CD14-positive monocyte (primary cell): Measurements from ENCODE around the gene LGALS1. TPM values are rescaled to one million over a fixed set of nuclear protein-coding genes. Genes with fewer than 3 reads are reported as not detected.

Experiments used
- DNase-seq, 3 donors: peaks; one replicate each; pipeline ENCODE4 v3.0.0-alpha.2; 2011 to 2022
- H2AFZ ChIP-seq: 2 replicates; pipeline ENCODE4 v1.6.0; 2012; ENCODE audit warnings: mild to moderate bottlenecking, low read depth, low read length, inconsistent platforms; ENCODE audit not compliant: insufficient read depth, poor library complexity, severe bottlenecking
- H3K27ac ChIP-seq, 2 donors: 1 replicate in 1 of 2; 2 replicates in 1 of 2; pipeline ENCODE4 v1.5.1; 2012 to 2013; ENCODE audit warnings: low read length in 2 of 2, control low read depth in 1 of 2, inconsistent platforms in 1 of 2, low read depth in 1 of 2, mild to moderate bottlenecking in 1 of 2
- H3K27me3 ChIP-seq, 2 donors: one replicate each; pipeline versions ENCODE4 v1.6.0 to v1.6.1; 2011 to 2013; ENCODE audit warnings: low read length in 2 of 2; ENCODE audit not compliant: control insufficient read depth in 2 of 2, insufficient read depth in 2 of 2
- H3K36me3 ChIP-seq, 2 donors: replicated peaks in 1 of 2; 1 replicate in 1 of 2; 2 replicates in 1 of 2; pipeline versions ENCODE4 v1.5.1 to v1.6.1; 2012 to 2013; ENCODE audit warnings: low read length in 2 of 2, control low read depth in 1 of 2, inconsistent platforms in 1 of 2, mild to moderate bottlenecking in 1 of 2; ENCODE audit not compliant: insufficient read depth in 2 of 2, control insufficient read depth in 1 of 2
- H3K4me1 ChIP-seq, 2 donors: 1 replicate in 1 of 2; 2 replicates in 1 of 2; pipeline versions ENCODE4 v1.5.1 to v1.6.1; 2012 to 2013; ENCODE audit warnings: low read length in 2 of 2, control low read depth in 1 of 2, inconsistent platforms in 1 of 2, mild to moderate bottlenecking in 1 of 2, moderate library complexity in 1 of 2; ENCODE audit not compliant: insufficient read depth in 2 of 2, control insufficient read depth in 1 of 2
- H3K4me2 ChIP-seq: replicated peaks from 2 replicates; pipeline ENCODE3; 2012; ENCODE audit warnings: low read length, moderate library complexity, mild to moderate bottlenecking; ENCODE audit not compliant: poor library complexity, severe bottlenecking; ENCODE audit errors: extremely low read depth
- H3K4me3 ChIP-seq, 3 experiments: fragments of 200-600 bp in 1 of 3; sonication (generic) in 1 of 3; replicated peaks in 1 of 3; 1 replicate in 2 of 3; 2 replicates in 1 of 3; pipeline ENCODE4 v1.5.1; 2011 to 2013; ENCODE audit warnings: low read length in 3 of 3, mild to moderate bottlenecking in 3 of 3, control low read depth in 2 of 3, low read depth in 2 of 3, inconsistent platforms in 1 of 3, moderate library complexity in 1 of 3
- H3K79me2 ChIP-seq: 2 replicates; pipeline ENCODE4 v1.6.0; 2012; ENCODE audit warnings: mild to moderate bottlenecking, control low read depth, inconsistent platforms, low read length, moderate library complexity; ENCODE audit not compliant: insufficient read depth
- H3K9ac ChIP-seq: 2 replicates; pipeline ENCODE4 v1.6.0; 2017; ENCODE audit warnings: low read length, mild to moderate bottlenecking; ENCODE audit not compliant: insufficient read depth, poor library complexity, severe bottlenecking
- H3K9me3 ChIP-seq, 2 donors: replicated peaks in 1 of 2; 1 replicate in 1 of 2; 2 replicates in 1 of 2; pipeline versions ENCODE4 v1.5.1 to v1.6.1; 2012 to 2013; ENCODE audit warnings: low read length in 2 of 2, control low read depth in 1 of 2; ENCODE audit not compliant: control insufficient read depth in 1 of 2, insufficient read depth in 1 of 2
- H4K20me1 ChIP-seq: 2 replicates; pipeline ENCODE4 v1.6.0; 2012; ENCODE audit warnings: mild to moderate bottlenecking, low read length, control low read depth, moderate library complexity; ENCODE audit not compliant: insufficient read depth
- H3K27ac Mint-ChIP-seq, 7 donors: one replicate each; pipeline ENCODE4 v1.8.0; 2020; ENCODE audit warnings: mild to moderate bottlenecking in 7 of 7, mixed read lengths in 7 of 7, moderate library complexity in 6 of 7, inconsistent platforms in 2 of 7
- H3K27me3 Mint-ChIP-seq, 3 donors: one replicate each; pipeline ENCODE4 v1.8.0; 2021 to 2022; ENCODE audit warnings: low read depth in 3 of 3, mild to moderate bottlenecking in 3 of 3, mixed read lengths in 3 of 3, moderate library complexity in 3 of 3, inconsistent platforms in 1 of 3
- H3K36me3 Mint-ChIP-seq, 2 donors: one replicate each; pipeline ENCODE4 v1.8.0; 2020; ENCODE audit warnings: mixed read lengths in 2 of 2, inconsistent platforms in 1 of 2, mild to moderate bottlenecking in 1 of 2
- H3K4me1 Mint-ChIP-seq: one replicate; pipeline ENCODE4 v1.8.0; 2020; ENCODE audit warnings: mild to moderate bottlenecking, mixed read lengths
- H3K4me3 Mint-ChIP-seq, 2 donors: one replicate each; pipeline ENCODE4 v1.8.0; 2020; ENCODE audit warnings: mild to moderate bottlenecking in 2 of 2, mixed read lengths in 2 of 2, moderate library complexity in 1 of 2
- H3K9me3 Mint-ChIP-seq, 7 donors: one replicate each; pipeline ENCODE4 v1.8.0; 2020 to 2022; ENCODE audit warnings: mixed read lengths in 7 of 7, mild to moderate bottlenecking in 6 of 7, moderate library complexity in 6 of 7, inconsistent platforms in 2 of 7
- WGBS: methylation state at CpG from one replicate; pipeline ENCODE4 v1.1.5; 2013; ENCODE audit warnings: missing lambda C conversion rate; ENCODE audit not compliant: insufficient coverage; 5-methylcytosine and 5-hydroxymethylcytosine counted together
- intact Hi-C, 2 donors: fragments of 100-400 bp; cut with micrococcal nuclease; formaldehyde crosslinking; loops; one replicate each; pipeline versions ENCODE4 v1.15.0 to v1.15.1; 2023
- polyA plus RNA-seq, 3 donors: library from polyadenylated mRNA; depleted of rRNA in 1 of 3; unstranded in 2 of 3; stranded (reverse) in 1 of 3; fragments of 300-500 nt in 2 of 3; fragments of >200 nt in 1 of 3; fragmentation: Illumina TruSeq in 2 of 3; gene quantifications; 1 replicate in 2 of 3; 2 replicates in 1 of 3; pipeline ENCODE4 v1.2.3, GENCODE V29; 2012 to 2021
- TF ChIP-seq, protein P1 (sequence below): fragments of 200-600 bp; IDR thresholded peaks from one replicate; pipeline ENCODE4 v1.8.0; 2022; ENCODE audit warnings: antibody characterized with exemption, mild to moderate bottlenecking

LGALS1 gene
- polyA plus RNA-seq, 3 donors: 1,719 to 2,320 (median 1,844) TPM

DNA sequence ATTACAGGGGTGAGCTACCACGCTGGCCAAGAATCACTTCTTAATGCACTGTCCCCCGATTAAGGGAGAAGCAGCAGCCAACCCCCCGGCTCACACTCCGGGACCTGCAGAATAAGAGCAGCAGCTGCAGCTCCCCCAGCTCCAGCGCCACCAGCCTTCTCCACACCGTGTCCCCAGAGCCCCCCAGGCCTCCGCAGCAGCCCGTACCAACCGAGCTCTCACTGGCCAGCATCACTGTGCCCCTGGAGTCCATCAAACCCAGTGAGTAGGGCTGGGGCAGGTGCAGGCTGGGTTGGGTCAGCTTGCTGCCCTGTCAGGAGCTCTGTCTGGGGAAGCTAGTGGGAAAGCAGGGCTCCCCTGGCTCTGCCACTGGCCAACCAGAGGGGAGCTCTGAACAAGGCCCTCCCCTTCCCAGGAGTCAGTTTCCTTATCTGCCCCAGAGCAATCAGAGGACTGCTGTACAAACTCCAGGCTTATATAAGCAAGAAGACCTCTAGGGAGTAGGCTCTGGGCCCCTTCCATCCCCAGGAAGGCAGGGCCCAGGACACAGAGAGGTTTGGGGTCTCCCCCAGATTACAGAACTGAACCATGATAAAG, 44.5 kb upstream of the LGALS1 start:
- no peak overlapping the region for H3K4me2 ChIP-seq
- Mint-ChIP-seq H3K4me1 (peaks cover 75% of the 10 kb centered on the region), H3K36me3 (peaks cover 31 to 47% of the 10 kb centered on the region in 2 donors), H3K27ac (peak overlapping the region in 5 of 7 donors; percentile 19 to 86 (median 46)), H3K27me3 (peaks cover 0 to 2% (median 0%) of the 10 kb centered on the region in 3 donors), H3K4me3 (no peak overlapping the region), H3K9me3 (no peaks in the 10 kb centered on the region)
- peak overlapping the region in 1 of 2 donors; percentile 93 for H3K27ac ChIP-seq
- H3K9me3 ChIP-seq: no peaks in the 10 kb centered on the region
- TF ChIP-seq, protein P1, sequence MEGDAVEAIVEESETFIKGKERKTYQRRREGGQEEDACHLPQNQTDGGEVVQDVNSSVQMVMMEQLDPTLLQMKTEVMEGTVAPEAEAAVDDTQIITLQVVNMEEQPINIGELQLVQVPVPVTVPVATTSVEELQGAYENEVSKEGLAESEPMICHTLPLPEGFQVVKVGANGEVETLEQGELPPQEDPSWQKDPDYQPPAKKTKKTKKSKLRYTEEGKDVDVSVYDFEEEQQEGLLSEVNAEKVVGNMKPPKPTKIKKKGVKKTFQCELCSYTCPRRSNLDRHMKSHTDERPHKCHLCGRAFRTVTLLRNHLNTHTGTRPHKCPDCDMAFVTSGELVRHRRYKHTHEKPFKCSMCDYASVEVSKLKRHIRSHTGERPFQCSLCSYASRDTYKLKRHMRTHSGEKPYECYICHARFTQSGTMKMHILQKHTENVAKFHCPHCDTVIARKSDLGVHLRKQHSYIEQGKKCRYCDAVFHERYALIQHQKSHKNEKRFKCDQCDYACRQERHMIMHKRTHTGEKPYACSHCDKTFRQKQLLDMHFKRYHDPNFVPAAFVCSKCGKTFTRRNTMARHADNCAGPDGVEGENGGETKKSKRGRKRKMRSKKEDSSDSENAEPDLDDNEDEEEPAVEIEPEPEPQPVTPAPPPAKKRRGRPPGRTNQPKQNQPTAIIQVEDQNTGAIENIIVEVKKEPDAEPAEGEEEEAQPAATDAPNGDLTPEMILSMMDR: no peak
- 100% methylated on average over 8 of the region's 9 CpGs for WGBS
- H2AFZ ChIP-seq: no peak overlapping the region
- intact Hi-C loops: no loop called here
- H3K27me3 ChIP-seq: no peaks in the 10 kb centered on the region
- H3K36me3 ChIP-seq: peaks cover 32 to 42% of the 10 kb centered on the region in 2 donors
- no peak overlapping the region for H3K4me3 ChIP-seq
- no peak for DNase-seq
- no peaks in the 10 kb centered on the region for H4K20me1 ChIP-seq
- no peak overlapping the region for H3K9ac ChIP-seq
- peaks cover 17% of the 10 kb centered on the region for H3K79me2 ChIP-seq
- H3K4me1 ChIP-seq: peaks cover 68 to 71% of the 10 kb centered on the region in 2 donors

DNA sequence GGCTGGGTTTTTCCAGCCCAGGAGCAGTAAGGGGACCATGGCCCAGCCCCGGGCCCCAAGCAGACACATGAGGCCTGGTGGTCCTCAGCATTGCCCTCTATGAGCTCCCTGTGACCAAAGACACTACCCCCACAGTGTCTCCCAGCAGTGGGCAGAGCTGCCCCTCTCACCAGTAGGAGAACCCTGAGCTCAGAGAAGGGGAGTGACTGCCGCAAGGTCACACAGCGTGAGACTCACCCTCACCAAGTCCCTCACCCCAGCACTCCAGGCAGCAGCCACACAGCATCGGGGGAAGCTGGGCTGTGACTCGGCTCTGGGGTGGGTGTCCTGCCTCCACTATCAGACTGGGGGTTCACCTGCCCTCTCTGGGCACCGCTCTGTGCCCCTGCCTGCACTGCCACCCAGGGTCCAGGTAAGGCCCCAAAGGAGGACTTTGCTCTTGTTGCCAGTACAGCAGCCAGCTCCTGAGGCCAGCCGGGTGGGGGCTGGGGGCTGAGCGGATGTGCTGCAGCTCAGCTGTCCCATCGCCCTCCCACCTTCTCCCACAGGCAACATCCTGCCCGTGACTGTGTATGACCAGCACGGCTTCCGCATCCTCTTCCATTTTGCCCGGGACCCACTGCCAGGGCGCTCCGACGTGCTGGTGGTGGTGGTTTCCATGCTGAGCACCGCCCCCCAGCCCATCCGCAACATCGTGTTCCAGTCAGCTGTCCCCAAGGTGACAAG, 43.8 kb upstream of the LGALS1 start:
- TF ChIP-seq, protein P1: no peak
- no peaks in the 10 kb centered on the region for H3K9me3 Mint-ChIP-seq
- H3K4me3 ChIP-seq: no peak overlapping the region
- 68% methylated on average over 11 of the region's 19 CpGs for WGBS
- no peaks in the 10 kb centered on the region for H3K9me3 ChIP-seq
- H3K4me1 Mint-ChIP-seq: peaks cover 75% of the 10 kb centered on the region
- no peak overlapping the region for H3K4me2 ChIP-seq
- H2AFZ ChIP-seq: no peak overlapping the region
- H3K27ac ChIP-seq: peak overlapping the region; percentile 89 to 93
- peaks cover 29 to 38% of the 10 kb centered on the region in 2 donors for H3K36me3 ChIP-seq
- H3K9ac ChIP-seq: peak overlapping the region; percentile 67
- peaks cover 68 to 71% of the 10 kb centered on the region in 2 donors for H3K4me1 ChIP-seq
- no peaks in the 10 kb centered on the region for H3K27me3 ChIP-seq
- no peak overlapping the region for H3K4me3 Mint-ChIP-seq
- H3K27ac Mint-ChIP-seq: peak overlapping the region; percentile 73 to 98 (median 96)
- peaks cover 22% of the 10 kb centered on the region for H3K79me2 ChIP-seq
- H3K27me3 Mint-ChIP-seq: peaks cover 0 to 2% (median 0%) of the 10 kb centered on the region in 3 donors
- H4K20me1 ChIP-seq: no peaks in the 10 kb centered on the region
- peaks cover 30 to 43% of the 10 kb centered on the region in 2 donors for H3K36me3 Mint-ChIP-seq
- no peak for DNase-seq
- intact Hi-C loops: no loop called here
